Skeletal muscle cell (primary cell): ENCODE data around the gene CRYGS.
"Not testable (repeated sequence)": the region's sequence is repeated elsewhere in the genome, so short reads cannot be mapped to it uniquely, and the experiment has no call there.

ENCODE experiments used
- DNase-seq: peaks from one replicate; pipeline ENCODE4 v3.0.0-alpha.2; 2010; ENCODE audit warnings: low read depth
- H3K4me3 ChIP-seq: 2 replicates; pipeline ENCODE4 v1.5.1; 2011; ENCODE audit warnings: low read depth, mild to moderate bottlenecking, control low read depth, low read length, moderate library complexity

Gene CRYGS

DNA sequence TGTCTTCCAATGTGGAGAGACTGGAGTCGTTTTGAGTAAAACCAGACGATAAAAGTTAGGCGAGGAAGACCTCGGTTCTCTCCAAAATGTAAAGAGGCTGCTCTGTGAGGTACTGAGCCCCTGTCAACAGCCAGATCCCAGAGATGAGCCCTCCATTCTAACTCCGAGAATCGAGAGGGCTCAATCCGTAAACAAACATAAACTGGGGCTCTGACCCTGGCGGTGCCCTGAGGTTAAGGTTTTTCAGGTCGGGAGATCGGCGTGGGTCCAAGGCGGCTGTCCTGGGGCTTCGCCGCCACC lies 22.5 kb upstream of the CRYGS start:
- DNase-seq, result no peak
- peak overlapping the region; percentile 98 for H3K4me3 ChIP-seq

DNA sequence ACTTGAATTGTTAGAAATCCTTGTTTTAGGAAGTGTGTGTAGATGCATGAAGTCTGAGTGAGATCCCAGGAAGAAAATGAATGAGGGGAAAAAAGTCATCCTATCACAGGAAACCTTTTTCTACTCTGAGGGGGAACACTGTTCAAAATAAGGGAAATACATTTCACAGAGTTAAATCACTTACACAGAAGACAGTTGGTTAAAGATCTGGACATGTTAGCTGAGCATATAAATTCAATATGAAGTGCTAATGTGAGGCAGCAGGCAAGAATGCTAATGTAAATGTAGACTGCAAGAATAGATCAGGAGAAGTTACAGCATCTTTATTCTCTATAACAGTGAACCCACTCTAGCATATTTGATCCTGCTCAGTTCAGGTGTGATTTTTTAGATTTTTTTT lies 20.4 kb upstream of the CRYGS start:
- no peak overlapping the region for H3K4me3 ChIP-seq
- no peak for DNase-seq

DNA sequence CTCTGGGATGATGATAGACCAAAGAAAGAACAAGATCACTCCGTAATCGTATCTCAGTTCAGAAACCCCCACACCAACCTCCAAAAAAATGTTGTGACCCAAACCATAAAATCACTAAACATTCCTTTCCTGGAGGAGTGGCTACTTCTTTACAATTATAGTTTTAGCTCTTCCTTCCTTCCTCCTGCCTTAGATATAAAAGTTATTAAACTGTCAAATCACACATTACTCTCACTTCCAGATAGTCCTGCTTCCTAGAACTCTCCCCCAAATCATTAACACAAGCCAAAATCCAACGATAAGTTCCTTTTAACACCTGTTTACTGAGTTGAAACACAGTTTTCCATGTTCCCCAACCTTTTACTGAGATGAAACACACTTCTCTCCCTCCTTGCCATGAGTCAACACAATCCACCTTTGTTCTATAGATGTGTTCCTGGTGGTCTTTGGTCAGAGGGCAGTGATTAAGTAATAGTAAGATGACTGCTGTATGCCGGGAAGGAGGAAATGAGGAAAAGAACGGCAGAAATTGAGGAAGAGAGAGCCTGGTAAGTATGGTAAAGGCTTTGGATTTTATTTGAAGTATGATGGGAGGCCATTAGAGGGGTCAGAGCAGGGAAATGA lies 8.3 kb upstream of the CRYGS start:
- H3K4me3 ChIP-seq, result no peak overlapping the region
- DNase-seq, result no peak

DNA sequence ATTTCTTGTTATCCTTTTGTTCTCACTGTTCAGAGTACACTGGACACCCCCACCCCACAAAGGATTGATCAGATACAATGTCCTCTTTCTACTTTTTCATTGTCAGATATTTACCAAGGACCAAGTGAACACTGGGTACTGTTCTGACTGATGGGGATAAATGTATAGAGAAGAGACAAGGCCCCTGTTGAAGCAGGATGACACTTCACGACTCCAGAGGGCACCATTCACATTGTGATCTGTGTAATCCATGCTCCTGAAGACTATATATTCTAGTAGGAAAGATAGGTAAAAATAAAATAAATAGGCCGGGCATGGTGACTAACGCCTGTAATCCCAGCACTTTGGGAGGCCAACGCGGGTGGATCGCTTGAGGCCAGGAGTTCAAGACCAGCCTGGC lies 7.2 kb upstream of the CRYGS start:
- no peak for DNase-seq
- no peak overlapping the region for H3K4me3 ChIP-seq

DNA sequence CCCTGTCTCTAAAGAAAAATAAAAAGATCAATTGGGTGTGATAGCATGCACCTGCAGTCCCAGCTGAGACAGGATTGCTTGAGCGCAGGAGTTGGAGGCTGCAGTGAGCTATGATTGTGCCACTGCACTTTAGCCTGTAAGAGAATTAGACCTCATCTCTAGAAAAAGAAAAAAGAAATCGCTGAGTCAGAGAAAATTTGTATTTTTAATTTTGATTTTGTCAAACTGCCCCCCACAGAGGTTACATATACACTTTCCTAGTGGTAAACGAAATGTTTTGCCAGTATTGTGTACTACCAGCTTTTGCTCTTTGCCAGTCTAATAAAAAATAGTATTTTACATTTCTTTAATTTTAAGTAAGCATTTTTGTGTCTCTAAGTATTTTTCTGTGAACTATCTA lies 5.3 kb upstream of the CRYGS start:
- no peak overlapping the region for H3K4me3 ChIP-seq
- no peak for DNase-seq

DNA sequence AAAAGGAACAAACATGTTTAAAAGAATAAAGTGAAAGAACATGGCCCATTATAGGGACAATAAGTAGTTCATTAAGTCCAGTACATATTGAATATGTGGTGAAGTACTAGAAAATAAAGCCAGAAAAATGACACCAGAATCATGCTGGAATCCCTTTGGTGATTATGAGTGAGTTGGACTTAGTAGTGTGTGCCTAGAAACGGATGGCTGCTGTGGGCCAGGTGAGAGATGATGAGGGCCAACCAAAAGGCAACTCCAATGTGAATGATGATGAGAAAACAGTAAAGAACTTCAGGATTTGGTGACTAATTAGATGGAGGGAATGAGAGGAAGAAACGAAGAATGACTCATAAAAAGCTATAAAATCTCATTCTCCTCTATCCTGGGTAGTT lies 3.3 kb downstream of the CRYGS start:
- H3K4me3 ChIP-seq, result no peak overlapping the region
- DNase-seq, result no peak

DNA sequence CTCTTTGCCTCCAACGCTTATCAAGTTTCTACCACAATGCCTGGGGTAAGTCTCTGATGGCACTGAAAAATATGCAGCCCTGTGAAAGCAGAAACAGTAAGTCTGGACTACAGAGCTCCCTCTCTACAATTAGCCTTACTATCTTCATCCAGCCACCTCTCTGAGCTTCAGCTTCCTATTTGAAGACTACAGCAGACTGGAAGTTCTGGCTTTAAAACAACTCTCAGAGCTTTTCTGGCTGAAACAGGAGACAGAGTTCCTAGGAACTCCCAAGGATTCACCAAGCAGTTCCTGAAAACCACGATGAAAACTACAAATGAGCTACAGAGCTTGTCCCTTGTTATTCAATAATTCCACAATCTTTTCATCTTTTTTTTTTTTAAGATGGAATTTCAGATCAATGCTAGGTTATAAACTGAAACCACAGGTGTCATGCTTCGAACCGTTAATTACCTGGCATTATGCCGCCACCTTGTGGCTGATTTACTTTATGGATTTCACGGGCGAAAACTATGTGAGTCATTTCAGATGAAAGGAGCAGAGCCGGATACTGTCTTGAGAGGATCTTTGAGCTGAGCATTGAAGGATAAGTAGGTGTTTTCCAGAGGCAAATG lies 3.9 kb downstream of the CRYGS start:
- H3K4me3 ChIP-seq, result no peak overlapping the region
- DNase-seq, result peak; percentile 24

DNA sequence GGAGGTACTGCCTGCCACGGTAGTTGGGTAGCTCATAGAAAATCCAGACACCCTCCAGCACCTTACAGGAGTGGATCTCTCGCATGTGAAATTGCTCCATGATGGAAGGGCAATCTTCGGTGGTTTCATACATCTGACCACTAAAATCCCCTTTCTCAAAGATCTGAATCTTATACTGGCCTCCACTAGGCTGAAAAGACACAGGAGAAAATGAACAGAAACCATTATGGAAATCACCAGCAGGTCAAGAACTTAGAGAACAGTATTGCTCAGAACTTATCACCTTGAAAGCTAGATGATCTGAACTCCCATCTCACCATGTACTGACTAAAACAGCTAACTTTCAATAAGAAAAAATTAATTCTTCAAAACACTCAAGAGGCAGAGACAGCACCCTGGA lies 5.4 kb downstream of the CRYGS start:
- DNase-seq, result no peak
- no peak overlapping the region for H3K4me3 ChIP-seq

DNA sequence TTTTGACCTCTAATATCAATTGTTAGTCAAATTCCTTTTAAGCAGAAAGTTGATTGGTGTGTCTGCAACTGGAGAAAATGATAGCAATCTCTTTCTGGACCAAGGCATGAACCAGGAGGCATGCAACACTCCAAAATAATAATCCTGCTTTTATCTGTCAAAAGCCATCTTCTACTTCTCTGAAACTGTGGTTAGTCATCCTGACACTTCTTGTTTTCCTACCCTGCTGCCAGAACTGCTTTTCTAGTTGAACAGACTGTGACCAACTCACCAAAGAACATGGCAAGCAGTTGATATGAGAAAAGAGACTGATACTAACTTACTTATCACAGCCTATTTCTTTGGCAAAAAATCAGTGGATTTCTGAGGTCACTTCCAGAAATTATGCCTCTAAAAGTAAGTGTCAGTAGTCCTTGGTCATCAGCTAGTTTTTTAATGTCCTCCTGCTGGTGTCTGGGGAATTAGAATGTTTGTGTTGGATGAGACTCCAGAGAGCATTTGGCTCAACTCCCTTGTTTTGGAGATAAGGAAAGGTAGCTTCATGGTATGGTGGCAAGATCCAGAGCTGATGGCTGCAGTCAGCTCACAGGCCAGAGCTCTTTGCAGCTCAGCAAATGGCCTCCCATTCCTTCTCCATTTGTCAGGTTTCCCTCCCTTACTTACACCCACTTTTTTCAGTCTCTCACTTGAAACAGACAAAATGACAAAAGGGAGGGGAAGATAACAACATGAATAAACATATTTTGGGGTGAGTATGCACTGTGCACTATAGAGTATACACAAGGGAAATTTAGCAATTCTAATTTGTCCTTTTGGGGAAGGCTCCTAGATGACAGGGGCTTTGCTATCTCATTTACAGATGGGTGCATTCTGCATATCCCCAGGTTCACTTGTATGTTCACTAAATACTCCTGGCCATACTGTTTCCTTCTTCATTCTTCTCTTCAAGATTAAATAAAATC lies 7.0 kb downstream of the CRYGS start:
- no peak overlapping the region for H3K4me3 ChIP-seq
- DNase-seq, result peak; percentile 9

DNA sequence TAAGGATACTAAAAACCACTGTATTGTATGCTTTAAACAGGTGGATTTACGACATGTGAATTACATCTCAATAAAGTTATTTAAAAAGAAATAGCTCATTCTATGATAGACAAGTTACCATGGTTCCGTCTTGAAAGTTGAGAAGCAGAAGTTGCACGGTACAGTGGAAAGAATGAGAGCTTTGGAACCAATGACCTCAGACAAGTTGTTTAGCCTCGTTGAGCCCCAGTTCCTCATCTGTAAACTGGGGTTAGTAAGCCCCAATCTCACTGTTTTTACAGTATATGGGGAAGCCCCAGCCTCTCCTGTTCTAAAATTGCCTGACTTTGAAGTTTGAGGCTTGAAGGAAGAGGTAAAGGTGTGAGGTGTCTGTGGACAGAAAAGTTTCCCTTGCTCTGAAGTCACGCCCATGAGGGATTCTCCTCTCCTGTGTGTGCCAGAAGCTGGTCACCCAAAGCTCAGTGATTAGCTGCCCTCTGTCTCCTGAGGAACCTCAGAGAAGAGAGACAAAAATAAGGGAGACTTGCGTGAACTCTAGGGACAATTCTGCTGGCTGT lies 10.0 kb downstream of the CRYGS start:
- no peak overlapping the region for H3K4me3 ChIP-seq
- DNase-seq, result no peak

DNA sequence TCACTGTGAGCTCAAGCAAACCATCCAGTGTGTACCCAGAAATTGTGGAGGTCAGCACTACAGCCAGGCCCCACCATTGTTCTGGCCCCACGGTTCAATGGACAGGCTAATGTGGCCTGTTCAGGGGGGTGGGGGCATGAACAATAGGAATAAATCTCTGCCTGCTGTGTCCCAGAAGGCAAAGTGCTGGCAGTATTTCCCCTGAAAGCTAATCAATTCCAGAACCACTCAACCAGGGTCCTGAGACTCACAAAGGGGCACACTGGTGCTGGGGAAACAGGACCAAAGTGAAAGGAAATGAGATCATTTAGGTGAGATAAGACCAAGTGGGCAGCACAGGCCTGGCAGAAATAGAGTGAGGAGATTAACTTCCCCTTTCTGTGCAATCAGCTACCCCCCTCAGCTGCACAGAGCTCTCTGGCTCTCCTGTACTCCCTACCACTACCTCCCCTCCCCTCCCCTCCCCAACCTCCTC lies 11.5 kb downstream of the CRYGS start:
- H3K4me3 ChIP-seq, result no peak overlapping the region
- no peak for DNase-seq

DNA sequence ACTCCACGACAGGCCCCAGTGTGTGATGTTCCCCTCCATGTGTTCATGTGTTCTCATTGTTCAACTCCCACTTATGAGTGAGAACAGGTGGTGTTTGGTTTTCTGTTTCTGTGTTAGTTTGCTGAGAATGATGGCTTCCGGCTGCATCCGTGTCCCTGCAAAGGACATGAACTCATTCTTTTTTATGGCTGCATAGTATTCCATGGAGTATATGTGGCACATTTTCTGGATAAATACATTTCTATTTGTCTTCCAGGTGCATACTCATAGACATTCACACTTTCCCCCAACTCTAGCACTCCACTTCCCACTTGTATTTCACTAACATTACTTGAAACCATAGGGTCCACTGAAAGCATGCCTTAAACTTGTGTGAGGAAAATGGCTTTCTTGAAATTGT lies 12.5 kb downstream of the CRYGS start:
- not testable (repeated sequence) for DNase-seq, H3K4me3 ChIP-seq

DNA sequence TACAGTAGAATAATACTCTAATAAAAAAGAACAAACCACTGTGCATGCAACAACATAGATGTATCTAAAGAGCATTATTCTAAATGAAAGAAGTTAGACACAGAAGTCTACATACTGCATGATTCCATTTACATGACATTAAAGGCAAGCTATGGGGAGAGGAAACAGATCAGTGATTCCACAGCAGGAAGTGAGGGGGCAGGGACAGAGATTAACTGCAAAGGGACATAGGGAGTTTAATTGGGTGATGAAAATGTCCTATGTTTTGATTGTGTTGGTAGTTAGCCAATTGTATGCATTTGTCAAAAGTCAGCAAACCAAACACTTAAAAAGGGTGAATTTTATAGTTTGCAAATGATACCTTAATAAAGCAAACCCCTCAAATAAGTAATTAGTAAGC lies 13.8 kb downstream of the CRYGS start:
- no peak overlapping the region for H3K4me3 ChIP-seq
- no peak for DNase-seq

DNA sequence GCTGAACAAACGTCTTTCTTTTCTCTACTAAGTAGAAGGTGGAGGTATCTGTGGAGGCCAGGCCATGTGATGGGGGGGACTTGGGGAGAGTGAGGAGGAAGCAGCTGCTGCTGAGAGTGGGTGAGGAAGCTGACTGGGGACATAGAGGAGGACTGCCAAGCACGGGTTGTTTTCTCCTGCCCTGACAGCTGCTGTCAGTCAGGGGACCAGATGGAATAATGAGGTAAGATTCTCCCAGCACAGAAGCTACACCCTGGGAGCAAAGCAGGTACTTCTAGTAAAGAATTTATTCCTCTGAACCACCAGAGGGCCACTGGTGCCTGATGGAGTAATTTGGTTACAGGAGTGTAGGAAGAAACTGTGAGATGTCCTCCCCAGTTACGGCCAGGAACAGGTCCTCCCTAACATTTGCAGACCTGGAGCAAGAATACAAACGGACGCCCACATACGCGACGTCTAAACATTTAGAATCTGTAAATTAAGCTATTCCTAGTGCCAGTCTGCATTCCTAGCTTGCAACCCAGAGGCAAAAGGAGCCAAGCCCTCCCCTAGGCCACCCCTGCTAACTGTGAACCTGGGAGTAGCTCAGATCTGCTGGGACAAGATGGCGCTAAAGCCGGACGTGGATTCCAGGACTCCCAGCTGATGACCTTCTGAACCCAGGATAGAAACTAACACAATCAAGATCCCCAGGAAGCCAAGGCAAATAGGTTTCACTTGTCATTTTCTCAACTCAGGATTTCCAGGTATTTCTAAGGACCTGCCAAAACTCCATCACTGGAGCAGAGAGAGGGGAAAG lies 14.8 kb downstream of the CRYGS start:
- H3K4me3 ChIP-seq, result no peak overlapping the region
- no peak for DNase-seq

DNA sequence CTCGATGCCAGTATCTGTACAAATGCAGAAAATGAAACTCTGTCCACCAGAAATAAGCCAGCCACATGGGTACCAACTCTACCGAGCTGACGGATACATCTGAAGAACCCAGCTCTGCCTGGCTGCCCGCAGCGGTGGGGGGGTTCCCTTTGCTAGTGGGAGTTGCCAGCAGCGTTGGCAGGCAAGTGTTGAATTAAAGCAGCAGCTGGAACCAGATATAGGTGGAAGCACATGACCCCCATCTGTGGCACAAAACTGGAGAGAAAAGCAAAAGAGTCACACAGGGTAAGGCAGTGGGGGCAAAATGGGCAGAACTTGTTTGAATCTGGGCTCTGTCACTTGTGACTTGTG lies 17.9 kb downstream of the CRYGS start:
- DNase-seq, result no peak

DNA sequence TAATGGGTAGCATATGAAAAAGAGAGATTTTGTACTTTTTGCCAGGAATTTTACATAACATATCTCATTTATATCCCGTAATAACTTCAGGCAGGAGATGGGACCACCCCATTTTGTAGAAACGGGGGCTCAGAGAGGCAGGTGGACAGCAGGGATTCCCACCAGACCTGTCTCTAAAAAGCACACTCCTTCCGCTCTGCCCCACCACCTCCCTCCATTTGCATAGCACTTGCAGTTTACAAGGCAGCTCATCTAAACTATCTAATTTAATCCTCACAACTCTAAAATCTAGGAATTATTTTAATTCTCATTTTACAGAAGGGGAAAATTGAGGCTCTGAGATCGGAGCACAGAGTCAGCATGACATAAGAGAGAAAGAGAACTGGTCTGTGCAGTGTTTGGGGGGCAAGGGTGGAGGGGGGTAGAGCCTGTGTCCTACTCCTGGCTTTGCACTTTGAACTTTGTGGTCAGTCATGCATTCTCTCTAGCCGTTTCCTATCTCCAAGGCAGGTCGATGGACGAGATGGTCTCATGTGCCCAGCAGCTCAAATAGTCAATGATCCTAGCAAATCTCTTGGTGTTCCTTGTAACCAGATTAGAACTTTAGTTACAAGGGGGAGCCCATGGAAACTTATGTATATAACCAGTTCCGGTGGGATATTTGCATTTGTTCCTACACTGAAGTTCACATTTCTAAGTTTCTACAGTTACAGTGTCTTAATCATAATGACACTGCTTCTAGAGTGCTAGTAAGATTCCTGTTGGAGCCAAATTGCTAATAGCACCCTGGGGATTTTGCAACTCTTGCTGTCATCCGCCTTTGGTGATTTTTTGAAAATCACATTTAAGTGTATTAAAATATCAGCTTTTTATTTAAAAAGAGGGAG lies 18.6 kb downstream of the CRYGS start:
- no peak overlapping the region for H3K4me3 ChIP-seq
- DNase-seq, result no peak

More for the DNA sequence above, 17.9 kb downstream of the CRYGS start:
- H3K4me3 ChIP-seq, result no peak overlapping the region

DNA sequence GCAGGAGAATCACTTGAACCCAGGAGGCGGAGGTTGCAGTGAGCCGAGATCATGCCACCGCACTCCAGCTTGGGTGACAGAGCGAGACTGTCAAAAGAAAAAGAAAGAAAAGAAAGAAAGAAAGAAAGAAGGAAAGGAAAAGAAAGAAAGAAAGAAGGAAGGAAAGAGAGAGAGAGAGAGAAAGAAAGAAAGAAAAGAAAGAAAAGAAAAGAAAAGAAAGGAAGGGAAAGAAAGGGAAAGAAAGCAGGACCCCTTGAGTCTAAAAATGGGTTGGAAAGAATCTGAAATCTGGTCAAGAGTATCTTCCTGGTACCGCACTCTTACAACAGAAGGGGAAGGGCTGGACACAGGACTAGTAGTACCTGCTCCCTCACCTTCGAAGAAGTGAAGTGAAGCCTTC lies 19.6 kb downstream of the CRYGS start:
- no peak overlapping the region for H3K4me3 ChIP-seq

DNA sequence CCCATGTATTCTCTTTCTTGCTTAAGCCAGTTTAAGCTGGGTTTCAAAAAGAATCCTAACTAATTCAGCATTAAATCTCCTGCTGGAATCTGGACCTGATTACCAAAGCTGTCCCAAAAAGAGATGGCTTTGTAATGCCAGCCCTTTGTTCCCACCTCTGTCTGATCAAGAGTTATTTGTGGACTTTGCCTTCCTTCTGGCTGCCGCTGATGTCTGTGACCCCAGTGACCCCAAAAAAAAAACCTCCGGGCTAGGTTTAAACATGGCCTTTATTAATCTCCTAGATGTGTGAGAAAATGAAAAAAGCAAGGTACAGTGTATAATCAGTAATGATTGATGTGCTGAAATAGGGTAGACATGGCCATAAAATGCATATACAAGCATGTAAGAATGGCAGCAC lies 20.7 kb downstream of the CRYGS start:
- no peak for DNase-seq
- H3K4me3 ChIP-seq, result no peak overlapping the region

More for the DNA sequence above, 19.6 kb downstream of the CRYGS start:
- DNase-seq, result no peak

DNA sequence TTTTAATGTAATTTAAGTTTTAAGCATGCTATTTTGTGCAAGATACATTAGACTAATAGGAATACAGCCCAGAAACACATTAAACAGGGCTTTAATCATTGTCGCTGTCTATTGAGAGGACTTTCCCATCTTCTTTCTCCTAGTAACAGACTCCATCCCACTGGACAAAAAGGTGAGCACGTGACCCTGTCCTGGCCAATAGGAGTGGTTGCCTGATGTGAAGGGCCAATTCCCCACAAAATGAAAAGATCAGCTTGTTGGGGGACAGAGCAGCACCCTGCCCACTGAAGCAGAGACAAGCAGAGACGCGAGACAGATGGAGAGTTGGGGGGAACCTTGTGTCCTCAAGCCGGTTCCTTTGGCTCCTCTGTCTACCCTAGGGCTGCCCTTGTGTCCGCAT lies 21.2 kb downstream of the CRYGS start:
- DNase-seq, result no peak
- H3K4me3 ChIP-seq, result no peak overlapping the region
